GM11168 (cell line): Measurements from ENCODE around the gene NCCRP1.

Experiments
- in situ Hi-C: fragments of 300-500 bp; cut with MboI; formaldehyde crosslinking; loops from one replicate; pipeline ENCODE4 v1.12.0; 2022; ENCODE audit warnings: low sequenced_read_pairs; ENCODE audit not compliant: unreplicated experiment

Gene NCCRP1

GRCh38 chr19:39178296-39179006, 18.3 kb upstream of the NCCRP1 start:
- in situ Hi-C loops, result no loop called here

GRCh38 chr19:39179754-39180153, 17.0 kb upstream of the NCCRP1 start:
- in situ Hi-C loops, result no loop called here

GRCh38 chr19:39180749-39181148, 16.0 kb upstream of the NCCRP1 start:
- in situ Hi-C loops, result no loop called here

GRCh38 chr19:39181500-39182173, 15.1 kb upstream of the NCCRP1 start:
- in situ Hi-C loops, result no loop called here

GRCh38 chr19:39182174-39182505, 14.6 kb upstream of the NCCRP1 start:
- in situ Hi-C loops, result no loop called here

GRCh38 chr19:39183104-39183503, 13.7 kb upstream of the NCCRP1 start:
- in situ Hi-C loops, result no loop called here

GRCh38 chr19:39186391-39186790, 10.4 kb upstream of the NCCRP1 start:
- in situ Hi-C loops, result no loop called here

- in situ Hi-C loops, result no loop called here
These were observed 9.2 kb upstream of the NCCRP1 start for GRCh38 chr19:39187552-39187943.

- in situ Hi-C loops, result no loop called here
These were observed 7.8 kb upstream of the NCCRP1 start for GRCh38 chr19:39188960-39189359.

GRCh38 chr19:39190768-39191167, 6.0 kb upstream of the NCCRP1 start:
- in situ Hi-C loops, result no loop called here

- in situ Hi-C loops, result no loop called here
These were observed 3.9 kb upstream of the NCCRP1 start for GRCh38 chr19:39192846-39193245.

GRCh38 chr19:39193803-39194202, 3.0 kb upstream of the NCCRP1 start:
- in situ Hi-C loops, result no loop called here

- in situ Hi-C loops, result no loop called here
These were observed 1.8 kb upstream of the NCCRP1 start for GRCh38 chr19:39194832-39195542.

- in situ Hi-C loops, result no loop called here
These were observed 1.0 kb upstream of the NCCRP1 start for GRCh38 chr19:39195755-39196154.

GRCh38 chr19:39196320-39196719, 444 bp upstream of the NCCRP1 start:
- in situ Hi-C loops, result no loop called here

- in situ Hi-C loops, result no loop called here
These were observed 1.0 kb downstream of the NCCRP1 start for GRCh38 chr19:39197808-39198207.

- in situ Hi-C loops, result no loop called here
These were observed 2.3 kb downstream of the NCCRP1 start for GRCh38 chr19:39199025-39199424.

GRCh38 chr19:39200066-39200802, 3.5 kb downstream of the NCCRP1 start:
- in situ Hi-C loops, result no loop called here

GRCh38 chr19:39200803-39201115, 4.0 kb downstream of the NCCRP1 start:
- in situ Hi-C loops, result no loop called here

- in situ Hi-C loops, result no loop called here
These were observed 6.2 kb downstream of the NCCRP1 start for GRCh38 chr19:39202998-39203355.
